ENCODE measurements around the gene MXI1.

The MXI1 gene

DNA sequence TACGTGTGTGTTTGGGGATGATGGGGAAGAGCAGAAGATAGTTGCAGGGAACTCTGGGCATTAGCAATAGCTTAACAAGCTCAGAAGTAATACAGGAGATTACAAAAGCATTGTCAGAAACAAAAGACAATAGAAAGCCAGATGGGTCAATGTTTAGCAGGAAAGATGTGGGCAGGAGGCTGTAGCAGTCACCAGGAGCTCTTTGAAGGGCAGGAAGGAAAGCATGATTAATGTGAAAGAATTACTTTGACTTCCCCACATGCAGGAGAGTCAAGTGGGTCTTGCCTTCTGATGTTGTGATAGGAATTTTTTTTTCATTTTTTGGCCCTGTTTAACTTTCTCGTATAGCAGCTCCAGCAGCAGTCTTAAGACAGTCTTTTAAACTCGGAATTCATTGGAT lies 103.3 kb downstream of the MXI1 start:
- TF ChIP-seq, protein P1, sequence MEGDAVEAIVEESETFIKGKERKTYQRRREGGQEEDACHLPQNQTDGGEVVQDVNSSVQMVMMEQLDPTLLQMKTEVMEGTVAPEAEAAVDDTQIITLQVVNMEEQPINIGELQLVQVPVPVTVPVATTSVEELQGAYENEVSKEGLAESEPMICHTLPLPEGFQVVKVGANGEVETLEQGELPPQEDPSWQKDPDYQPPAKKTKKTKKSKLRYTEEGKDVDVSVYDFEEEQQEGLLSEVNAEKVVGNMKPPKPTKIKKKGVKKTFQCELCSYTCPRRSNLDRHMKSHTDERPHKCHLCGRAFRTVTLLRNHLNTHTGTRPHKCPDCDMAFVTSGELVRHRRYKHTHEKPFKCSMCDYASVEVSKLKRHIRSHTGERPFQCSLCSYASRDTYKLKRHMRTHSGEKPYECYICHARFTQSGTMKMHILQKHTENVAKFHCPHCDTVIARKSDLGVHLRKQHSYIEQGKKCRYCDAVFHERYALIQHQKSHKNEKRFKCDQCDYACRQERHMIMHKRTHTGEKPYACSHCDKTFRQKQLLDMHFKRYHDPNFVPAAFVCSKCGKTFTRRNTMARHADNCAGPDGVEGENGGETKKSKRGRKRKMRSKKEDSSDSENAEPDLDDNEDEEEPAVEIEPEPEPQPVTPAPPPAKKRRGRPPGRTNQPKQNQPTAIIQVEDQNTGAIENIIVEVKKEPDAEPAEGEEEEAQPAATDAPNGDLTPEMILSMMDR (IDR thresholded peaks at IDR 0.05; ENCODE audit: low read depth, low read length): no peak
- DNase-seq (ENCODE audit: extremely low read depth, low read depth): no peak

DNA sequence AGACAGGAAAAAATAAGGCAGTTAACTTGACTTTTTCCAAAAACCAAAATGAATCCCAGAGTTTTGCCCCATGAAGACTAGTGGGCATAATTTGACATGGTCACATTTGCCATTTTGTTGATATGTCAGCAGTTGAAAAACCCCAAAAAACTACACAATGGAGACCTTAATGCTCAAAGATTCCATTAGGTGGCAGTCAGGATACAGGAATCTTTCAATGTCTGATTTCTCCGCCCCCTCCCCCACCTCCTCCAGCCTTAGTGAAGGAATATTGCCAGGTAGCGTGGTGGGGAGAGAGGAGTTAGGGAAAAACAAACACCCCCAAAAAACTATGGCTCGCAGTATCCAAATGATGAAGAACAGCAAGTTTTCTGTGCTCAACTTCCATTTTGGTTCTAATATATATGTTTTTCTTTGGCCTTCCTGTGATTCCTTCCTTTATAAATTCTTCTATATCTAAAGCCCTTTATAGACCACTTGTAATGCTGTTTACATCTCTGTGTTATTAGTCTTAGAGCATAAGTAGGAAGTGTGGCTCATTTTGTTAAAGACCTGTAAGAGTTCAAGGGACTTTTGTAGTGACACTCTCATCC lies 104.0 kb downstream of the MXI1 start:
- DNase-seq (ENCODE audit: extremely low read depth, low read depth): peak; percentile 14
- TF ChIP-seq, protein P1 (IDR thresholded peaks at IDR 0.05; ENCODE audit: low read depth, low read length): peak; percentile 66

- DNase-seq (ENCODE audit: extremely low read depth, low read depth): no peak
- TF ChIP-seq, protein P1 (IDR thresholded peaks at IDR 0.05; ENCODE audit: low read depth, low read length): no peak
Observed at GRCh38 chr10:110312206-110312605, 104.8 kb downstream of the MXI1 start.

GRCh38 chr10:110313674-110314073 lies 106.3 kb downstream of the MXI1 start:
- no peak for DNase-seq (ENCODE audit: extremely low read depth, low read depth)
- TF ChIP-seq, protein P1 (IDR thresholded peaks at IDR 0.05; ENCODE audit: low read depth, low read length): no peak

- TF ChIP-seq, protein P1 (IDR thresholded peaks at IDR 0.05; ENCODE audit: low read depth, low read length): no peak
Observed at GRCh38 chr10:110317866-110318850, 110.8 kb downstream of the MXI1 start.

GRCh38 chr10:110321869-110322620 lies 114.6 kb downstream of the MXI1 start:
- TF ChIP-seq, protein P1 (IDR thresholded peaks at IDR 0.05; ENCODE audit: low read depth, low read length): no peak
- DNase-seq (ENCODE audit: extremely low read depth, low read depth): no peak

More at GRCh38 chr10:110317866-110318850, 110.8 kb downstream of the MXI1 start:
- no peak for DNase-seq (ENCODE audit: extremely low read depth, low read depth)

Measured in AG09319 (cell line).